HG03520 (cell line): ENCODE data around the gene CDH23.

Experiments used
- ATAC-seq: cut with Tn5 transposase; IDR thresholded peaks from one replicate; pipeline ENCODE4 v1.9.1; 2021; ENCODE audit warnings: mild to moderate bottlenecking, moderate library complexity; ENCODE audit not compliant: unreplicated experiment

The CDH23 gene

GRCh38 chr10:71462062-71462935 is 65.6 kb downstream of the CDH23 start:
- no peak for ATAC-seq

- no peak for ATAC-seq
These were observed 66.4 kb downstream of the CDH23 start for GRCh38 chr10:71463111-71463510.

- ATAC-seq: no peak
These were observed 69.0 kb downstream of the CDH23 start for GRCh38 chr10:71465551-71466252.

- ATAC-seq: no peak
These were observed 69.6 kb downstream of the CDH23 start for GRCh38 chr10:71466330-71466729.

- no peak for ATAC-seq
These were observed 70.4 kb downstream of the CDH23 start for GRCh38 chr10:71467161-71467560.

GRCh38 chr10:71467569-71468362 is 71.0 kb downstream of the CDH23 start:
- no peak for ATAC-seq

GRCh38 chr10:71468363-71469094 is 71.8 kb downstream of the CDH23 start:
- ATAC-seq: no peak

GRCh38 chr10:71471006-71471405 is 74.3 kb downstream of the CDH23 start:
- ATAC-seq: no peak

- ATAC-seq: no peak
These were observed 75.2 kb downstream of the CDH23 start for GRCh38 chr10:71471957-71472365.

GRCh38 chr10:71472466-71472865 is 75.7 kb downstream of the CDH23 start:
- ATAC-seq: no peak

- no peak for ATAC-seq
These were observed 76.2 kb downstream of the CDH23 start for GRCh38 chr10:71472912-71473311.

- no peak for ATAC-seq
These were observed 77.2 kb downstream of the CDH23 start for GRCh38 chr10:71473671-71474599.

GRCh38 chr10:71474702-71475242 is 78.1 kb downstream of the CDH23 start:
- ATAC-seq: no peak

GRCh38 chr10:71475243-71475871 is 78.6 kb downstream of the CDH23 start:
- no peak for ATAC-seq

- no peak for ATAC-seq
These were observed 79.7 kb downstream of the CDH23 start for GRCh38 chr10:71476228-71477011.

GRCh38 chr10:71478173-71478572 is 81.5 kb downstream of the CDH23 start:
- ATAC-seq: no peak

GRCh38 chr10:71478813-71479365 is 82.2 kb downstream of the CDH23 start:
- no peak for ATAC-seq

- no peak for ATAC-seq
These were observed 83.1 kb downstream of the CDH23 start for GRCh38 chr10:71479831-71480230.
